GM21528 (cell line): ENCODE measurements around the gene PLOD3.

Source experiments
- ATAC-seq: cut with Tn5 transposase; IDR thresholded peaks from one replicate; pipeline ENCODE4 v1.9.1; 2021; ENCODE audit warnings: mild to moderate bottlenecking, moderate library complexity; ENCODE audit not compliant: unreplicated experiment, low FRiP score

The PLOD3 gene

GRCh38 chr7:101166909-101167644 lies 50.3 kb downstream of the PLOD3 start:
- ATAC-seq = no peak

DNA sequence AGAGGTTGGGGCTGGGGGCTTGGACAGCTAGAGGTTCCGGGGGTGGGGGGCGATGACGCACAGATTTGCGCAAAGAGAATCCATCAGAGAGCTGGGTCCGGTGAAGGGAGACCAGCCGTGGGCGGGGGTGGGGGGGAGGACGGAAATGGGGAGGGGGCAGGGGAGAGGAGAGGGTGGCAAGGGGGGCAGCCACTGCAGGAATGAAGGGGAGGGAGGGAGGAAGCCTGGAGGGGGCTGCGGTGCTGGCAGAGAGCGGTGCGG lies 50.8 kb downstream of the PLOD3 start:
- ATAC-seq = no peak

DNA sequence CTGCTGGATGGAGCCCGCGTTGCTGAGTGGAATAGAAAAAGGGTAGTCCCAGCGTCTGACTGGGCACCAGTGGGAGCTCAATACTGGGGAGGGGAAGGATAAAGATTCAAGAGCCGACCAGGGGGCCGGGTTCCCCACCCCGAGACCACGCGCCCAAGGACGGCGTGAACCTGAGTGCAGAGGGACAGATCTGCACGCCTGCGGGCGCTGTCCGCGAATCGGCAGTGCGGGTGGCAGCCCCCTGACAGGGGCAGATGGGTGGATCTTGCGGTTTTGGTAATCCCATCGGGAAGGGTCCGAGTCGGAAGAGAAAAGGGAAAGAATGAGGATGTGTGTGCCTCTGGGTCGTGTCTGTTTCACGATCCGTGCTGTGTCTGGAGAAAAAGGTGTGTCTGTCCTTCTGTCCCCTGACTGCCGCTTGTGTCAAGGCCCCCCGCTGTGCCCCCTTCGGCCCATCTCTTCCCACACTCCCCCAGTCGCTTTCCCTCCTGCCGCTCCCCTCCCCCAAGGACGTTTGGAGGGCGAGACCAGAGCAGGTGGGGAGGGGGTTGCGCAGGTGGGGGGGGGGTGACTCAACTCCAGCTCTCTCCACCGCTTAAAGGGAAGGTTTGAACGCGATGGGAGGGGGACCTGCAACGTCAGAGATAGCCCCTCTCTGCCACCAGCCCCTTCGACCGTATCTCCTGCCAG lies 51.3 kb downstream of the PLOD3 start:
- ATAC-seq = no peak

DNA sequence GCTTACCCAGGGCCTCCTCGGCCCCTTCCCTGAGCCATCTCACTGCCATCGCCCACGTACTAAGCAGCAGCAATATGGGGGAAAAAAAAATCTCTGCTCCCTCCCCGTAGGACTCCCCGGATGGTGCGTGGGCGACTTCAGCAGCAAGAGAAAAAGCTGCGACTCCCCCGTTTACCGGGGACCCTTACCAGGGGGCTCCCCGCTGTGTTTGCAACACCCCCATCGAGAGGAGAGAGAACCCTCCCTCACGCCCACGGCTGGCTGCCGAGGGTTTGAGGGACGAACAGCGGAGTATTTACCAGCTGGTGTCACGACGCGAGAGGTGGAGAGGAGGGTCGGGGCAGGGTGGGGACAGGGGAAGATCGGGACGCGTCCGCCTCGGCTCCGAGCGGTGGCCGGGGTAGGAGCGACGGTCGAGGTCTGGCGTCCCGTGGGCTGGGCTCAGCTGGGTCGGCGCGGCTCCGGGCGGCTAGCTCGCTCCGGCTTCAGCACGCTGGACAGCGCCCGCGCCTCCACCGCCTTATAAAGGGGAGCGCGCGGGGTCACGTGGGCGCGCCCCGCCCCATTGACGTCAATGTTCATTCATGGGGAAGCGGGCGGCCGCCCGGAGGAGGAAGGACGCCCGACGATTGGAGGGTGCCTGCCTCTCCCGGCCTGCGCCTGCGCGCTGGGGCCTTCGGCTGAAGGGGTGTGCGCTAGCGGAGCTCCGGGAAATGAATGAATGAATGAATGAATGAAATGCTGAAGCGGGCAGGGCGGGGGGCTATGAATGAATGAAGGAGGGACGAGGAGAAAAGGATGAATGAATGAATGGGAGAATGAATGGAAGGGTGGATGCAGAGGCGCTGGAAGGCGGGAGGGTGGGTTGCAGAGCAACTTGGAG lies 52.1 kb downstream of the PLOD3 start, which contains the start of gene VGF:
Gene VGF (minus strand): TSS at position 495 of the 883 bp plus-strand sequence. CDS start 726 bp downstream, outside the sequence.
- peak; percentile 60 for ATAC-seq

GRCh38 chr7:101164071-101164840 lies 53.1 kb downstream of the PLOD3 start:
- ATAC-seq = no peak

DNA sequence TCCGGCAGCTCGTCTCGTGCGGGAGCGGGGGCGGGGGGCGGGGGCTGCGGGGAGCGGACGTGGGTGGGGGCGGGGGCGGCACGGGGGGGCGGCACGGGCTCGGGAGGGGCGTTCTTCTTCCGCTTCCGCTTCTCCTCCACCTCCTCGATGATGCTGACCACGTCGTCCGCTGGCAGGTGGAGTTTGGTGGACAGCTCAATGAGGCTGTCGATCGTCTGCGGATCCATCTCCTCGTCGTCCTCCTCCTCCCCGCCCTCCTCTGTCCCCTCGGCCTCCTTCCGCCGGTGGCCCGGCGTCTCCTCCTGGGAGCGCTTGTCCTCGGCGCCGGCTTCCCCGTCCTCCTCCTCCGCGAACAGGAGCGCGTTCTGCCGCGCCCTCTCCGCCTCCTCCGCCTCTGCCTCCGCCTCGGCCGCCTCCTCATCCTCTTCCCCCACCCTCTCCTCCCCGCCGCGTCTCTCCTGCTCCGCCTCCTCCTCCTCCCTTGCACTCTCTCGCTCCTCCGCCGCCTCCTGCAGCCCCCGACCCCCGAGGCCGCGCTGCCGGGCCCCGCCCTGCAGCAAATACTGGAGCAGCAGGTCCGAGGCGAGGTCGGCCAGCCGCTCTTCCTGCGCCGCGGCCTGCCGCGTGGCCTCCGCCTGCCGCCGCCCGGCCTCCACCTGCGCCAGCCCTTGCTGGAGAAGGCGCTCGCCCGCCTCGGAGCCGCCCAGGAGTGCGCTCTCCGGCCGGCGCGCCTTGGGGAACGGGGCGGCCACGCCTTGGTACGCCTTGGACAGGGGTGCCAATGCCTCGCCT lies 53.9 kb downstream of the PLOD3 start:
- no peak for ATAC-seq

GRCh38 chr7:101162551-101163278 lies 54.7 kb downstream of the PLOD3 start:
- ATAC-seq = no peak

- no peak for ATAC-seq
Observed at GRCh38 chr7:101161692-101162471, 55.5 kb downstream of the PLOD3 start.

DNA sequence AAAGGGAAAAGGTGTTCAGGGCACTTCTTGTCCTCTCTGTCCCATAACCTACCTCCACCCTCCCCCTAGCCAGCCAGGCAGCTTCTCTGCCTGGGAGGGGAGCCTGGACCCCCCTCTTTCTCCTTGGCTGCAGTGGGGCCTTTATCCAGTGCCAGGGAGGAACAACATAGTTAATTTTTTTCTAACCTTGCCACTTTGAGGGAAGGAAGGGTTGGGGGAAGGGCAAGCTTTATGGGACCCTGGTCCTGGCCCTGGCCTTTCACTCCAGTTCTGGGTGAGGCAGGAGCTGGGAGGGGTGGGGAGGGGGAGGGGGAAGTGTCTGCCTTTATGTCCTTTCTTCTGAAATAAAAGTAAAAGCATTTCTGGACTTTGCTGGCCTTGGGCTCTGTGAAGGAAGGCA lies 56.5 kb downstream of the PLOD3 start:
- ATAC-seq = no peak

GRCh38 chr7:101159696-101160674 lies 57.4 kb downstream of the PLOD3 start:
- no peak for ATAC-seq

- ATAC-seq = no peak
Observed at GRCh38 chr7:101156866-101157589, 60.4 kb downstream of the PLOD3 start.

- ATAC-seq = no peak
Observed at GRCh38 chr7:101156277-101156676, 61.1 kb downstream of the PLOD3 start.
